GM18507 (cell line): ENCODE results near the gene INCA1.

ENCODE experiments used
- DNase-seq: peaks from one replicate; pipeline ENCODE4 v3.0.0; 2011; ENCODE audit warnings: low read depth; ENCODE audit not compliant: insufficient read length; ENCODE audit errors: extremely low spot score
- FAIRE-seq: peaks from 2 replicates; lab custom pipeline; 2011; peaks lifted over from hg19 to GRCh38; lab: Jason Lieb, UNC

Gene INCA1

GRCh38 chr17:4973256-4974114 is 23.8 kb downstream of the INCA1 start:
- FAIRE-seq, result no peak

GRCh38 chr17:4972752-4973151 is 24.6 kb downstream of the INCA1 start:
- no peak for FAIRE-seq

More at GRCh38 chr17:4973256-4974114, 23.8 kb downstream of the INCA1 start:
- no peak for DNase-seq

DNA sequence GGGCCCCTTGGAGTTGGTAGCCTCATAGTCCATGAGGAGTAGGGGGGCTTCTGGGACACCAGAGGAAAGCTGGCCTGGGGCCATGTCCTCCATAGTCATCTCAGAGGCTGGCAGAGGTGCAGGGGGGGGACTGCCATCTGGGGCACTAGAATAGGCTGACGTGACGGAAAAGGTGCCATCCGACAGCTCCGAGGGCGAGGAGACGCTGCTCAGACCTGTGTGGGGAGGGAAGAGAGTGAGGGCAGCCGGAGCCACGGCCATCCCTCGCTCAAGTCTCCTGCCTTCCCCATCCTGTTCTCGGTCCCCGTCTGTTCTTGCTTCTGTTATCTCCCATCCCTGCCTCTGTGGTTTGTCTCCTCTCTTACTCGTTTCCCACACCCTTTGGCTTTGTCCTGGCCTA is 25.0 kb downstream of the INCA1 start:
- DNase-seq (no peak), FAIRE-seq (no peak)

More at GRCh38 chr17:4972752-4973151, 24.6 kb downstream of the INCA1 start:
- DNase-seq, result no peak

DNA sequence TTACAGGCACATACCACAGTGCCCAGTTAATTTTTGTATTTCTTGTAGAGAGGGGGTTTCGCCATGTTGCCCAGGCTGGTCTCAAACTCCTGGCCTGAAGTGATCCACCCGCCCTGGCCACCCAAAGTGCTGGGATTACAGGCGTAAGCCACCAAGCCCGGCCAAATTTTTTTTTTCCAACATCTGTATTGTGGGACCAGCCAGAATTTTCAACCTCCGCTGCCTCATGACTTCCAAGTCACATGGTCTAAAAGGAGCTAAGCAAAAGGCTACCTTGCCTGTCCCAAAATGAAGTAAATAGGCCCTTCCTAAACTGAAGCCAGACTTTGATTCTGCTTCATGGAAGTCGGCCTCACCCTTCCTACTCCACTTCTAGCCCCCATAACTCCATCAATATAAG is 25.5 kb downstream of the INCA1 start:
- no peak for DNase-seq
- no peak for FAIRE-seq

GRCh38 chr17:4970273-4970672 is 27.0 kb downstream of the INCA1 start:
- FAIRE-seq (no peak), DNase-seq (no peak)

- DNase-seq (no peak), FAIRE-seq (no peak)
Observed at GRCh38 chr17:4969551-4970173, 27.7 kb downstream of the INCA1 start.

GRCh38 chr17:4969047-4969550 is 28.2 kb downstream of the INCA1 start:
- no peak for FAIRE-seq
- no peak for DNase-seq

- FAIRE-seq (no peak), DNase-seq (no peak)
Observed at GRCh38 chr17:4968486-4969046, 28.8 kb downstream of the INCA1 start.

GRCh38 chr17:4967539-4968485 is 29.5 kb downstream of the INCA1 start, which contains the start of gene SPAG7:
Gene SPAG7, minus strand, starts transcription at chr17:4967817. Its CDS starts 13 bp downstream, at chr17:4967804.
- DNase-seq, result peak; percentile 87
- no peak for FAIRE-seq

GRCh38 chr17:4966844-4967538 is 30.3 kb downstream of the INCA1 start:
- FAIRE-seq, result peak; percentile 100

DNA sequence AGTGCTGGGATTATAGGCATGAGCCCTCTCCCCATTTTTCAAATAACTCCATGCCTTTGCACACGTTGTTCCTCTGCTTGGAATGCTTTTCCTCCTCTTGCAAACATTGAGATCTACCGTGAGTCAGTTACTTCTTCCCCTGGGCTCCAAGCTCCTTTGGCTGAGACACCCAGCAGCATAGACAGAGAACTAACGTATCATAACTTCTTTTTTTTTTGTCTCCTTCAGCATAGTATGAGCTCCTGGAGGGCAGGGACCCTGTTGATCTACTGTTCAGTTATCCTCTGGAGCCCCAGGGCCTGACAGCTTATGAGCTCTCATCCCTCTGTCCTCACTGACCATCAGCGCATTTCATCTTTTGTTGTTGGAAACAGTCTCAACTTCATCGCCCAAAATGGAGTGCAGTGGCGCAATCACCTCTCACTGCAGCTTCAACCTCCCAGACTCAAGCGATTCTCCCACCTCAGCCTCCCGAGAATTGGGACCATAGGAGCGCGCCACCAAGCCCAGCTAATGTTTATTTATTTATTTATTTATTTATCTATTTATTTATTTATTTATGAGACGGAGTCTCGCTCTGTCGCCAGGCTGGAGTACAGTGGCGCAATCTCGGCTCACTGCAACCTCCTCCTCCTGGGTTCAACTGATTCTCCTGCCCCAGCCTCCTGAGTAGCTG is 31.9 kb downstream of the INCA1 start:
- FAIRE-seq (no peak), DNase-seq (no peak)

More at GRCh38 chr17:4966844-4967538, 30.3 kb downstream of the INCA1 start:
- peak; percentile 91 for DNase-seq

DNA sequence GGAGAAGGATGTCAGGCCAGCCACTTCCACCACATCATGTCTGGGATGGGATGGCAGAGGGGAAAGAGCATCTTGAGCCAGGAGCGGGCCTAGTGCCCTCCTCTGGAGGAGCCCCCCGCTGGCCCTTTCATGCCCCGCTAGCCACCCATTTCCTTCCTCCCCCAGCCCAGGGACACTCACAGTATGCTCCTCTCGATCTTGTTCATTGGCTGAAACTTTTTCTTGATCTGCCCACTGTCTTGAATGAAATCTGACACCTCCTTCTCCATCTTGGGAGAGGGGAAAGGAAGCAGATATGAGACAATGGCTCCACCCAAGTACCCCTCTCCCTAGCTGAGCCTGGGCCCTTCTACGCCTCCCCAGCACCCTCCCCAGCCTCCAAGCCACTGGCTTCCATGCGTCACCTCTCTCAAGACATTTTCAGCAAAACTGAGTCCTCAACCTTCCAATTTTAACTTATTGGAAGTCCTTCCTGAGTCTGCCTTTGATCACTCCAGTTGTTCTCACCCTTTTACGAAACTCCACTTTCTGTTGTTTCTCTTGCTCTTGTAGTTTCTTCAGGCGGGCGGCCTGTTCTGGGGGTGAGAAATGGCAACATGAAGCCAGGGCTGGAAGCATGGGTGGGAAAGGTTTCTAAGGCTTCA is 36.9 kb downstream of the INCA1 start:
- FAIRE-seq (no peak), DNase-seq (no peak)

DNA sequence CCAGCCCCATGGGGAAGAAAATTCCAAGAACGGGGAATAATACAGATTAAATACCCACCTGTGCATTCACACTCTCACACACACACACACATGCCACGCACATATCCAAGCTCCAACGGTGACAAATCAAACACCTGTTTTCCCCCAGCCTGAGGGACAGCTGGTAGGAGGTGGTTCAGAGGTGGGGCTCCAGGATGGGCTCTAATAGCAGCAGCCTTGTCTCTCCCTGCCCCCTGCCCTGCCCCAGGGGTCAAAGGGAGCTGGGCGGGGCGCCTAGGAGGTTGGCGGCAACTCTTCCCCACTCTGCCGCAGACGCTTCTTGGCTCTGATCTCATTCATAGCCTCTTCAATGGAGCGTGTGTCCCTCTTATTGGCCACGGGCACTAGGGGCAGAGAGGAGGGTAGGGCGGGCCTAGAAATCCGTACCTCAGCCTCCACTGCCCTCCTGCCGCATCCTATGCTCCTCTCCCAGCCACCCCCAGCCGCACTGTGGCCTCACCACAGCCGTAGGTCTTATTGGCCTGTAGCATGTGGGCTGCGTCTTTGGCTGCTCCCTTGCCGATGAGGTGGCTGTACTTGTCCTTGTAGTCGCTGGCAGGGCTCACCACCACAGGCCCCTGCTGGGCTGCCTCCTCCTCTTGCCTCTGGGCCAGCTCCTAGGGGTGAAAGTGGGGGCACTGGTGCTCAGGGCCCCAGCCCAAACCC is 37.9 kb downstream of the INCA1 start:
- FAIRE-seq, result no peak
- DNase-seq, result no peak

- DNase-seq (no peak), FAIRE-seq (no peak)
Observed at GRCh38 chr17:4958102-4958501, 39.2 kb downstream of the INCA1 start.

- DNase-seq (no peak), FAIRE-seq (peak; percentile 12)
Observed at GRCh38 chr17:4956493-4957061, 40.7 kb downstream of the INCA1 start.

GRCh38 chr17:4955091-4955490 is 42.2 kb downstream of the INCA1 start:
- DNase-seq (no peak), FAIRE-seq (no peak)

DNA sequence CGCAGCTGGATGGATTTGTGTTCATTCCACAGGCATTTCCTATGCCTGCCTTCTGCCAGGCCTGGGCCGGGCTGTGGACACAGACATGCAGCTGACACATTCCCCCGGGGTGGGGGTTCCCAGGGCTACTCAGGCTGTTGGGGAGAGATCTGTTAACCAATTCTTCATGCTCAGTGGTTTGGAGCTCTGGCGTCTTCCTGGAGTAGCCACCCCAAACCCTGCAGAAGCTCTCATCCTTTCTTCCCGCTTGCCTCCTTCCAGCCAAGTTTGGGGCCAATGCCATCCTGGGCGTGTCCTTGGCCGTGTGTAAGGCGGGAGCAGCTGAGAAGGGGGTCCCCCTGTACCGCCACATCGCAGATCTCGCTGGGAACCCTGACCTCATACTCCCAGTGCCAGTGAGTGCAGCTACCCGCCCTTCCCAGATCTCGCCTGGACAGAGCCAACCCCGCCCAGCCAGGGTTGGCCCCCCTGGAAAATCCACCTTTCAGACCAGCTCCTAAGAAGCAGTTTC is 43.8 kb downstream of the INCA1 start:
- no peak for DNase-seq
- FAIRE-seq, result no peak
